NB4 (cell line): ENCODE measurements around the gene TRIM31.

ENCODE experiments used
- CTCF ChIP-seq: IDR thresholded peaks from one replicate; pipeline ENCODE4 v1.5.1; 2012; ENCODE audit warnings: low read depth, low read length
- MYC ChIP-seq: IDR thresholded peaks from 2 replicates; pipeline ENCODE4 v1.6.1; 2011; ENCODE audit warnings: low read depth, low read length
- POLR2A ChIP-seq: IDR thresholded peaks from 2 replicates; pipeline ENCODE4 v1.6.1; 2011; ENCODE audit warnings: mild to moderate bottlenecking; ENCODE audit not compliant: insufficient read length; ENCODE audit errors: extremely low read depth

GRCh38 chr6:30151580-30151979 lies 38.7 kb upstream of the TRIM31 start:
- TF ChIP-seq CTCF = no peak
- no peak for TF ChIP-seq MYC
- no peak for TF ChIP-seq POLR2A
